OCI-LY3 (cell line): ENCODE data around the gene SPOUT1.
"Not testable (repeated sequence)": the region's sequence is repeated elsewhere in the genome, so short reads cannot be mapped to it uniquely, and the experiment has no call there.

Source experiments
- H2AFZ ChIP-seq: fragments of 200-600, 300-600 bp; shearing (Covaris generic); 2 replicates; pipeline ENCODE4 v1.6.0; 2014; ENCODE audit warnings: antibody characterized with exemption, low read depth, low read length
- H3K27ac ChIP-seq: fragments of 200-600, 300-600 bp; sonication (generic); 2 replicates; pipeline ENCODE4 v1.5.1; 2014; ENCODE audit warnings: mild to moderate bottlenecking, low read length, moderate library complexity, mixed read lengths
- H3K27me3 ChIP-seq: fragments of 200-600, 300-600 bp; sonication (generic); 2 replicates; pipeline ENCODE4 v1.6.1; 2014; ENCODE audit warnings: low read depth, low read length, mixed read lengths
- H3K36me3 ChIP-seq: fragments of 200-600, 300-600 bp; sonication (generic); replicated peaks from 2 replicates; pipeline ENCODE3; 2014; ENCODE audit warnings: low read depth, low read length, mixed read lengths
- H3K4me1 ChIP-seq: fragments of 300-600, 200-600 bp; sonication (generic); 2 replicates; pipeline ENCODE4 v1.6.1; 2014; ENCODE audit warnings: low read length, mixed read lengths
- H3K4me2 ChIP-seq: fragments of 200-600, 300-600 bp; sonication (generic); 2 replicates; pipeline ENCODE4 v1.6.1; 2014; ENCODE audit warnings: low read length, mixed read lengths
- H3K4me3 ChIP-seq: fragments of 300-600, 200-600 bp; sonication (generic); 2 replicates; pipeline ENCODE4 v1.5.1; 2014; ENCODE audit warnings: antibody characterized with exemption, mild to moderate bottlenecking, low read length, moderate library complexity
- H3K79me2 ChIP-seq: fragments of 300-600, 200-600 bp; shearing (Covaris generic); 2 replicates; pipeline ENCODE4 v1.6.1; 2014; ENCODE audit warnings: mild to moderate bottlenecking, low read length, mixed read lengths
- H3K9ac ChIP-seq: fragments of 300-600, 200-600 bp; shearing (Covaris generic); 2 replicates; pipeline ENCODE4 v1.6.0; 2014; ENCODE audit warnings: mild to moderate bottlenecking, low read length, moderate library complexity
- H3K9me3 ChIP-seq: fragments of 200-600, 300-600 bp; shearing (Covaris generic); 2 replicates; pipeline ENCODE4 v1.6.1; 2014; ENCODE audit warnings: low read length, mixed read lengths; ENCODE audit not compliant: insufficient read depth
- H4K20me1 ChIP-seq: fragments of 200-600, 300-600 bp; sonication (generic); 2 replicates; pipeline ENCODE4 v1.6.1; 2016; ENCODE audit warnings: low read length, mixed read lengths; ENCODE audit not compliant: insufficient read depth
- EZH2phosphoT487 ChIP-seq: fragments of 200-600 bp; shearing (Covaris generic); IDR thresholded peaks from 2 replicates; pipeline ENCODE4 v1.6.1; 2018; ENCODE audit warnings: antibody characterized with exemption, mixed run types, low read depth
- TF ChIP-seq, protein P1 (sequence below): fragments of 200-600, 300-600 bp; sonication (generic); IDR thresholded peaks from 2 replicates; pipeline ENCODE4 v1.5.1; 2014; ENCODE audit warnings: antibody characterized with exemption, low read length, low read depth

SPOUT1 gene, protein sequence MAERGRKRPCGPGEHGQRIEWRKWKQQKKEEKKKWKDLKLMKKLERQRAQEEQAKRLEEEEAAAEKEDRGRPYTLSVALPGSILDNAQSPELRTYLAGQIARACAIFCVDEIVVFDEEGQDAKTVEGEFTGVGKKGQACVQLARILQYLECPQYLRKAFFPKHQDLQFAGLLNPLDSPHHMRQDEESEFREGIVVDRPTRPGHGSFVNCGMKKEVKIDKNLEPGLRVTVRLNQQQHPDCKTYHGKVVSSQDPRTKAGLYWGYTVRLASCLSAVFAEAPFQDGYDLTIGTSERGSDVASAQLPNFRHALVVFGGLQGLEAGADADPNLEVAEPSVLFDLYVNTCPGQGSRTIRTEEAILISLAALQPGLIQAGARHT

DNA sequence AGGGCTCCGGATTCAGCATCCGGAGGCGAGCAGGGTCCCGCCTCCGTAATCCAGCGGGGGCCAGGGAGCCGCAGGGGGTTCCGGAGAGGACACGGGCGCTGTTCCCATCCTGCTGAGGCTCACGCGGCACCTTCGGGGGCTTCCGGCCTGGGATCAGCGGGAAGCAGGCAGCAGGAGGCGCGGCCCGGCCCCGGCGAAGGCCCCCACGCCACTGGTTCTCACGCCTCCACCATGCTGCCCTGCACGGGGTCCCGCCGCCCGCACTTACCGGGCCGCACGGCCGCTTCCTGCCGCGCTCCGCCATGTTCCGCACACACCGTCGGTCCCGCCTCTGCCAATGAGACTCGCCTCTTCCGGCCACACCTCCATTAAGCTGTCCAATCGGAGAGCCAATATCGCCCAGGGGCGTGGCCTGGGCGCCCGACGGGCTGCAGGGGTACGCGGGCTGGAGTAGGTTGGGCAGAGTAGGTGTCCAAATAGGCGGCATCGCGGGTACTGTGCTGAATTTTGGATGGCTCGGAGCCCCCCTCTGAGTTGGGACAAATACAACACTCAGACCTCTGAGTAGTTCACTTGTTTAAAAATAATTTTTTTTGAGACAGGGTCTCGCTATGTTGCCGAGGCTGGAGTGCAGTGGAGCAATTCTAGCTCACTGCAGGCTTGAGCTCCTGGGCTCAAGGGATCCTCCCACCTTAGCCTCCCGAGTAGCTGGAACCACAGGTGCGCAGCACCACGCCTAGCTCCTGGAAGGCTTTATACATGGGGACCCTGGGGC, at the start of gene SPOUT1:
TSS of gene SPOUT1 (minus strand) at position 318 of the 775 bp plus-strand sequence. CDS start at position 304, 14 bp downstream.
- H3K4me1 ChIP-seq, result peaks cover 9% of the 10 kb centered on the region
- TF ChIP-seq, protein P1, sequence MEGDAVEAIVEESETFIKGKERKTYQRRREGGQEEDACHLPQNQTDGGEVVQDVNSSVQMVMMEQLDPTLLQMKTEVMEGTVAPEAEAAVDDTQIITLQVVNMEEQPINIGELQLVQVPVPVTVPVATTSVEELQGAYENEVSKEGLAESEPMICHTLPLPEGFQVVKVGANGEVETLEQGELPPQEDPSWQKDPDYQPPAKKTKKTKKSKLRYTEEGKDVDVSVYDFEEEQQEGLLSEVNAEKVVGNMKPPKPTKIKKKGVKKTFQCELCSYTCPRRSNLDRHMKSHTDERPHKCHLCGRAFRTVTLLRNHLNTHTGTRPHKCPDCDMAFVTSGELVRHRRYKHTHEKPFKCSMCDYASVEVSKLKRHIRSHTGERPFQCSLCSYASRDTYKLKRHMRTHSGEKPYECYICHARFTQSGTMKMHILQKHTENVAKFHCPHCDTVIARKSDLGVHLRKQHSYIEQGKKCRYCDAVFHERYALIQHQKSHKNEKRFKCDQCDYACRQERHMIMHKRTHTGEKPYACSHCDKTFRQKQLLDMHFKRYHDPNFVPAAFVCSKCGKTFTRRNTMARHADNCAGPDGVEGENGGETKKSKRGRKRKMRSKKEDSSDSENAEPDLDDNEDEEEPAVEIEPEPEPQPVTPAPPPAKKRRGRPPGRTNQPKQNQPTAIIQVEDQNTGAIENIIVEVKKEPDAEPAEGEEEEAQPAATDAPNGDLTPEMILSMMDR, result no peak
- TF ChIP-seq EZH2phosphoT487, result no peak

GRCh38 chr9:128877852-128878251, 48.3 kb upstream of the SPOUT1 start:
- no peak for TF ChIP-seq EZH2phosphoT487
- TF ChIP-seq, protein P1, result 0 out of 2 replicates have a peak, but pooled peaks have one; percentile 8
- Histone ChIP-seq H3K4me1 (peaks cover 3% of the 10 kb centered on the region; the same call in 1 of the 2 replicates), H3K79me2 (peaks cover 44% of the 10 kb centered on the region), H3K36me3 (peaks cover 5% of the 10 kb centered on the region), H3K9me3 (no peaks in the 10 kb centered on the region), H3K4me3 (no peak overlapping the region), H3K9ac (no peak overlapping the region), H3K27me3 (no peaks in the 10 kb centered on the region), H4K20me1 (no peaks in the 10 kb centered on the region), H3K27ac (no peak overlapping the region), H2AFZ (no peak overlapping the region), H3K4me2 (no peak overlapping the region)

More for the DNA sequence above, at the start of gene SPOUT1:
- Histone ChIP-seq H3K9me3 (no peaks in the 10 kb centered on the region), H3K27ac (peak within 1 kb of the TSS; percentile 7; the same call in 1 of the 2 replicates), H3K9ac (peak within 1 kb of the TSS; percentile 87), H3K4me3 (peak within 1 kb of the TSS; percentile 95), H3K36me3 (peaks cover 10% of the 10 kb centered on the region), H3K79me2 (peaks cover 16% of the 10 kb centered on the region), H3K4me2 (peak within 1 kb of the TSS; percentile 93), H3K27me3 (no peaks in the 10 kb centered on the region), H4K20me1 (no peaks in the 10 kb centered on the region), H2AFZ (peak within 1 kb of the TSS; percentile 43; the same call in 1 of the 2 replicates)

DNA sequence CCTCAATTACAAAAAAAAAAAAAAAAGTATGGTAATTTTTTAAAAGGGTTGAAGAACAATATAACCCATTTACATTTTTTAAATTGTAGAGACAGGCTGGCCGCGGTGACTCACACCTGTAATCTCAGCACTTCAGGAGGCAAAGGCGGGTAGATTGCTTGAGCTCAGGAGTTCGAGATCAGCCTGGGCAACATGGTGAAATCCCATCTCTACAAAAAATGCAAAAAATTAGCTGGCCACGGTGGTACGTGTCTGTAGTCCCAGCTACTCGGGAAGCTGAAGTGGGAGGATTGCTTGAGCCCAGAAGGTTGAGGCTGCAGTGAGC, 41.3 kb upstream of the SPOUT1 start:
- H3K9ac ChIP-seq, H3K4me3 ChIP-seq, H3K4me1 ChIP-seq, H3K9me3 ChIP-seq, H3K79me2 ChIP-seq, H2AFZ ChIP-seq, H3K36me3 ChIP-seq, H4K20me1 ChIP-seq, H3K27me3 ChIP-seq, H3K27ac ChIP-seq, H3K4me2 ChIP-seq: not testable (repeated sequence)

DNA sequence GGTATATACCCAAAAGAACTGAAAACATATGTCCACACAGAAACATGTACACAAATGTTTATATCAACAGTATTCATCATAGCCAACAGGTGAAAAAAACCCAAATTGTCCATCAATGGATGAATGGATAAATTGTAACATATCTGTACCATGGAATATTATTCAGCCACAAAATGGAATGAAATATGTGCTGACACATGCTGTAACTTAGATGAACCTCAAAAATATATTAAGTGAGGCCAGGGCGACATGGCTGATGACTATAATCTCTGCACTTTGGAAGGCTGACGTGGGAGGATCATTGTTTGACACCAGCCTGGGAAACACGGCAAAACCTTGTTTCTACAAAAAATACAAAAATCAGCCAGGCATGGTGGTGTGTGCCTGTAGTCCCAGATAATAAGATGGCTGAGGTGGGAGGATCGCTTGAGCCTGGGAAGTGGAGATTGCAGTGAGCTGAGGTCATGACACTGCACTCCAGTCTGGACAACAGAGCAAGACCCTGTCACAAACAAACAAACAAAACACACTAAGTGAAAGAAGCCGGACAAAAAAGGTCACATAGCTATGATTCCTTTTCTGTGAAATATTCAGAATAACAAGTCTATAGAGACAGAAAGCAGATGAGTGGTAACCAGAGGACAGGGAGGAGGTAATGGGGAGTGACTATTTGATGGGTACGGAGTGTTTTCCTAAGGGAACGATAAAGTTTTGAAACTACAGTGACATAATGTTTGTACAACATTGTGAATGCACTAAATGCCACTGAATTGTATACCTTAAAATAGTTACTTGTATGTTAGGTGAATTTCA, 40.7 kb upstream of the SPOUT1 start:
- Histone ChIP-seq H3K4me2 (no peak overlapping the region), H3K9ac (no peak overlapping the region), H3K27ac (no peak overlapping the region), H3K9me3 (no peaks in the 10 kb centered on the region), H3K4me3 (no peak overlapping the region), H3K36me3 (peaks cover 2% of the 10 kb centered on the region), H3K27me3 (no peaks in the 10 kb centered on the region), H3K4me1 (no peaks in the 10 kb centered on the region), H3K79me2 (no peaks in the 10 kb centered on the region), H2AFZ (no peak overlapping the region), H4K20me1 (no peaks in the 10 kb centered on the region)
- TF ChIP-seq, protein P1, result no peak
- no peak for TF ChIP-seq EZH2phosphoT487
